HepG2 (cell line): Measurements from ENCODE around the gene PLA2G12B. TPM values are rescaled to one million over a fixed set of nuclear protein-coding genes. Genes with fewer than 3 reads are reported as not detected.

Source experiments
- BCL6 ChIP-seq: IDR thresholded peaks from 2 replicates; pipeline ENCODE4 v1.6.1; 2016; ENCODE audit warnings: missing genetic modification reagents, missing compliant biosample characterization
- EED ChIP-seq: sonication (generic); formaldehyde crosslinking; IDR thresholded peaks from 2 replicates; pipeline ENCODE4 v1.5.0; 2020; ENCODE audit warnings: mild to moderate bottlenecking, missing genetic modification reagents
- ETV6 ChIP-seq: sonication (generic); formaldehyde crosslinking; conservative IDR thresholded peaks from 2 replicates; pipeline ENCODE4 v1.4.0; 2020; ENCODE audit warnings: missing genetic modification reagents
- FIP1L1 ChIP-seq: fragments of 200-400 bp; formaldehyde crosslinking; IDR thresholded peaks from 2 replicates; pipeline ENCODE4 v1.6.1; 2018; ENCODE audit warnings: low read depth, mild to moderate bottlenecking, low read length, moderate library complexity, borderline replicate concordance; ENCODE audit not compliant: insufficient read depth
- FOXP4 ChIP-seq: sonication (generic); formaldehyde crosslinking; IDR thresholded peaks from 2 replicates; pipeline ENCODE4 v1.4.0; 2020; ENCODE audit warnings: missing genetic modification reagents
- HNF1B ChIP-seq: sonication (generic); formaldehyde crosslinking; IDR thresholded peaks from 2 replicates; pipeline ENCODE4 v1.5.1; 2020; ENCODE audit warnings: mild to moderate bottlenecking, moderate library complexity, missing genetic modification reagents
- JUNB ChIP-seq: sonication (generic); formaldehyde crosslinking; IDR thresholded peaks from 2 replicates; pipeline ENCODE4 v1.8.0; 2022; ENCODE audit warnings: missing genetic modification reagents, mild to moderate bottlenecking, borderline replicate concordance
- KDM1A ChIP-seq: IDR thresholded peaks from 2 replicates; pipeline ENCODE4 v1.6.1; 2016; ENCODE audit warnings: missing compliant biosample characterization
- MAFF ChIP-seq: IDR thresholded peaks from 2 replicates; pipeline ENCODE4 v1.6.1; 2011; ENCODE audit warnings: low read depth, low read length, improper control_type of control experiment
- MIER3 ChIP-seq: IDR thresholded peaks from 2 replicates; pipeline ENCODE4 v1.6.1; 2016; ENCODE audit warnings: missing compliant biosample characterization, borderline replicate concordance
- NFIB ChIP-seq: sonication (generic); formaldehyde crosslinking; IDR thresholded peaks from 2 replicates; pipeline ENCODE4 v1.9.0; 2021; ENCODE audit warnings: missing genetic modification reagents, mild to moderate bottlenecking, borderline replicate concordance
- NONO ChIP-seq, 2 experiments: fragments of 450-650 bp in 1 of 2; sonication (generic) in 1 of 2; formaldehyde crosslinking in 1 of 2; IDR thresholded peaks in 1 of 2; conservative IDR thresholded peaks in 1 of 2; 2 replicates each; pipeline versions ENCODE4 v1.6.1 to v1.8.0; 2017 to 2022; ENCODE audit warnings: mild to moderate bottlenecking in 1 of 2, missing genetic modification reagents in 1 of 2, moderate library complexity in 1 of 2
- SALL1 ChIP-seq: sonication (generic); formaldehyde crosslinking; IDR thresholded peaks from 2 replicates; pipeline ENCODE4 v1.8.0; 2022; ENCODE audit warnings: mild to moderate bottlenecking, missing genetic modification reagents
- SIX4 ChIP-seq: sonication (generic); formaldehyde crosslinking; IDR thresholded peaks from 2 replicates; pipeline ENCODE4 v1.4.0; 2020; ENCODE audit warnings: missing genetic modification reagents
- SP2 ChIP-seq: sonication (generic); formaldehyde crosslinking; IDR thresholded peaks from 2 replicates; pipeline ENCODE4 v1.5.1; 2020; ENCODE audit warnings: mild to moderate bottlenecking, missing genetic modification reagents
- ZFP36 ChIP-seq: fragments of 150-350 bp; IDR thresholded peaks from 2 replicates; pipeline ENCODE4 v1.6.1; 2018; ENCODE audit warnings: borderline replicate concordance, low read length, low read depth; ENCODE audit not compliant: partially characterized antibody
- ZNF589 ChIP-seq: sonication (generic); formaldehyde crosslinking; conservative IDR thresholded peaks from 2 replicates; pipeline ENCODE4 v1.8.0; 2022; ENCODE audit warnings: mild to moderate bottlenecking, moderate library complexity, missing genetic modification reagents
- ZNF609 ChIP-seq: sonication (generic); formaldehyde crosslinking; IDR thresholded peaks from 2 replicates; pipeline ENCODE4 v1.4.0; 2020; ENCODE audit warnings: mild to moderate bottlenecking, missing genetic modification reagents, borderline replicate concordance
- ZNF652 ChIP-seq: IDR thresholded peaks from 2 replicates; pipeline ENCODE4 v1.6.1; 2016; ENCODE audit warnings: low read depth, borderline replicate concordance
- ZNF772 ChIP-seq: sonication (generic); formaldehyde crosslinking; IDR thresholded peaks from 2 replicates; pipeline ENCODE4 v1.5.0; 2020; ENCODE audit warnings: mild to moderate bottlenecking, missing genetic modification reagents
- ZSCAN9 ChIP-seq: IDR thresholded peaks from 2 replicates; pipeline ENCODE4 v1.6.1; 2016; ENCODE audit warnings: borderline replicate concordance
- polyA plus RNA-seq, 8 experiments: library from polyadenylated mRNA; depleted of rRNA in 3 of 8; stranded (reverse) in 7 of 8; unstranded in 1 of 8; fragments of >200 nt; fragmentation: Illumina TruSeq in 4 of 8; extraction: Trizol in 4 of 8; gene quantifications; 2 replicates each; pipeline versions ENCODE4 v1.2.1 to v1.2.3, GENCODE V29; 2011 to 2016; ENCODE audit warnings: low read depth in 4 of 8, missing spikeins in 1 of 8, mixed read lengths in 1 of 8; ENCODE audit not compliant: insufficient read depth in 1 of 8
- total RNA-seq, 5 experiments: library from RNA; depleted of rRNA; stranded (reverse); fragments of >200 nt; fragmentation: Illumina TruSeq; extraction: Trizol; gene quantifications; 2 replicates each; pipeline ENCODE4 v1.2.3, GENCODE V29; 2016; ENCODE audit warnings: low read depth in 1 of 5

PLA2G12B gene
- total and polyA plus RNA-seq, 2 of the 13 experiments (the other 11 are each of a cell fraction or from before 2014, with no cell fraction given) = 7.7 to 38.0 TPM

GRCh38 chr10:72954596-72955554 is at the start of gene PLA2G12B (continued):
- TF ChIP-seq FIP1L1 (no peak), ZSCAN9 (CRISPR knock-in tag) (no peak), KDM1A (CRISPR knock-in tag) (no peak), SP2 (CRISPR knock-in tag) (no peak), ZNF772 (CRISPR knock-in tag) (no peak), ZFP36 (no peak), SALL1 (CRISPR knock-in tag) (peak; percentile 50; the same call in 1 of the 2 replicates), MAFF (no peak), SIX4 (CRISPR knock-in tag) (no peak), ZNF609 (CRISPR knock-in tag) (no peak), JUNB (0 out of 2 replicates have a peak, but pooled peaks have one; percentile 24), FOXP4 (CRISPR knock-in tag) (no peak; the same call in 1 of the 2 replicates), EED (no peak), ZNF589 (CRISPR knock-in tag) (no peak), NONO (IDR thresholded peaks at IDR 0.05) (no peak), NONO (CRISPR knock-in tag; conservative IDR thresholded peaks at IDR 0.05) (no peak; the same call in 1 of the 2 replicates), HNF1B (peak; percentile 18; the same call in 1 of the 2 replicates), ETV6 (CRISPR knock-in tag) (no peak), BCL6 (no peak), MIER3 (no peak), ZNF652 (CRISPR knock-in tag) (no peak), NFIB (no peak)
